ENCODE results near the gene PRDX5.

Gene PRDX5

GRCh38 chr11:64367931-64368672 lies 50.2 kb downstream of the PRDX5 start:
- no peaks in the 10 kb centered on the region for H4K20me1 ChIP-seq (ENCODE audit: insufficient read depth, low read length, poor library complexity, severe bottlenecking)
- no peak overlapping the region for H3K4me2 ChIP-seq (ENCODE audit: low read depth, low read length, poor library complexity, severe bottlenecking)
- no peaks in the 10 kb centered on the region for H3K27me3 ChIP-seq (ENCODE audit: insufficient read depth, low read length, poor library complexity, severe bottlenecking)
- no peak overlapping the region for H3K9ac ChIP-seq (ENCODE audit: low read depth, low read length, poor library complexity, severe bottlenecking)
- peaks cover 14% of the 10 kb centered on the region; the same call in 1 of the 2 replicates for H3K36me3 ChIP-seq (ENCODE audit: insufficient read depth, low read length)
- no peaks in the 10 kb centered on the region for H3K9me2 ChIP-seq (replicated peaks; ENCODE audit: low read depth, low read length)
- H3K79me2 ChIP-seq (ENCODE audit: insufficient read depth, low read length), result no peaks in the 10 kb centered on the region
- no peaks in the 10 kb centered on the region for H3K4me1 ChIP-seq (ENCODE audit: insufficient read depth, low read length, poor library complexity, severe bottlenecking)
- no peaks in the 10 kb centered on the region for H3F3A ChIP-seq (ENCODE audit: low read depth)
- H3K4me3 ChIP-seq (ENCODE audit: low read length, poor library complexity, severe bottlenecking), result no peak overlapping the region
- H2AFZ ChIP-seq (ENCODE audit: low read length), result no peak overlapping the region
- H3K9me3 ChIP-seq (ENCODE audit: insufficient read depth, low read depth, low read length), result no peaks in the 10 kb centered on the region
- no peak for TF ChIP-seq EZH2phosphoT487 (IDR thresholded peaks at IDR 0.05; ENCODE audit: borderline replicate concordance)
- TF ChIP-seq CTCF (conservative IDR thresholded peaks at IDR 0.05; ENCODE audit: low read length), result no peak

GRCh38 chr11:64368673-64369074 lies 50.8 kb downstream of the PRDX5 start:
- no peaks in the 10 kb centered on the region for H3K9me3 ChIP-seq (ENCODE audit: insufficient read depth, low read depth, low read length)
- no peaks in the 10 kb centered on the region for H3K4me1 ChIP-seq (ENCODE audit: insufficient read depth, low read length, poor library complexity, severe bottlenecking)
- no peak overlapping the region for H3K4me2 ChIP-seq (ENCODE audit: low read depth, low read length, poor library complexity, severe bottlenecking)
- no peak overlapping the region for H2AFZ ChIP-seq (ENCODE audit: low read length)
- no peak overlapping the region for H3K4me3 ChIP-seq (ENCODE audit: low read length, poor library complexity, severe bottlenecking)
- H3K9me2 ChIP-seq (replicated peaks; ENCODE audit: low read depth, low read length), result no peaks in the 10 kb centered on the region
- no peaks in the 10 kb centered on the region for H3K27me3 ChIP-seq (ENCODE audit: insufficient read depth, low read length, poor library complexity, severe bottlenecking)
- no peak for TF ChIP-seq EZH2phosphoT487 (IDR thresholded peaks at IDR 0.05; ENCODE audit: borderline replicate concordance)
- TF ChIP-seq CTCF (conservative IDR thresholded peaks at IDR 0.05; ENCODE audit: low read length), result no peak
- H3K9ac ChIP-seq (ENCODE audit: low read depth, low read length, poor library complexity, severe bottlenecking), result no peak overlapping the region
- H3K79me2 ChIP-seq (ENCODE audit: insufficient read depth, low read length), result no peaks in the 10 kb centered on the region
- H3K36me3 ChIP-seq (ENCODE audit: insufficient read depth, low read length), result peaks cover 14% of the 10 kb centered on the region; the same call in 1 of the 2 replicates
- H4K20me1 ChIP-seq (ENCODE audit: insufficient read depth, low read length, poor library complexity, severe bottlenecking), result no peaks in the 10 kb centered on the region
- H3F3A ChIP-seq (ENCODE audit: low read depth), result no peaks in the 10 kb centered on the region

GRCh38 chr11:64369440-64370421 lies 51.8 kb downstream of the PRDX5 start:
- no peak overlapping the region for H3K4me2 ChIP-seq (ENCODE audit: low read depth, low read length, poor library complexity, severe bottlenecking)

More at GRCh38 chr11:64369440-64370421, 51.8 kb downstream of the PRDX5 start:
- H3K9me3 ChIP-seq (ENCODE audit: insufficient read depth, low read depth, low read length), result no peaks in the 10 kb centered on the region
- no peaks in the 10 kb centered on the region for H3K4me1 ChIP-seq (ENCODE audit: insufficient read depth, low read length, poor library complexity, severe bottlenecking)
- no peaks in the 10 kb centered on the region for H3K27me3 ChIP-seq (ENCODE audit: insufficient read depth, low read length, poor library complexity, severe bottlenecking)
- H2AFZ ChIP-seq (ENCODE audit: low read length), result no peak overlapping the region
- H3K4me3 ChIP-seq (ENCODE audit: low read length, poor library complexity, severe bottlenecking), result no peak overlapping the region
- TF ChIP-seq CTCF (conservative IDR thresholded peaks at IDR 0.05; ENCODE audit: low read length) (peak; percentile 30), EZH2phosphoT487 (IDR thresholded peaks at IDR 0.05; ENCODE audit: borderline replicate concordance) (no peak)
- no peaks in the 10 kb centered on the region for H3F3A ChIP-seq (ENCODE audit: low read depth)
- H3K36me3 ChIP-seq (ENCODE audit: insufficient read depth, low read length), result peaks cover 14% of the 10 kb centered on the region; the same call in 1 of the 2 replicates
- no peaks in the 10 kb centered on the region for H3K79me2 ChIP-seq (ENCODE audit: insufficient read depth, low read length)
- H3K9ac ChIP-seq (ENCODE audit: low read depth, low read length, poor library complexity, severe bottlenecking), result no peak overlapping the region
- H4K20me1 ChIP-seq (ENCODE audit: insufficient read depth, low read length, poor library complexity, severe bottlenecking), result no peaks in the 10 kb centered on the region
- no peaks in the 10 kb centered on the region for H3K9me2 ChIP-seq (replicated peaks; ENCODE audit: low read depth, low read length)
